ENCODE data around the gene TMC4. TPM values are rescaled to one million over a fixed set of nuclear protein-coding genes. Genes with fewer than 3 reads are reported as not detected.
A peak's percentile ranks its signal among the peaks of the same experiment; 100 is the strongest.

TMC4 gene
- total and polyA plus RNA-seq, 4 donors = 26.1 to 81.0 (median 33.9) TPM

DNA sequence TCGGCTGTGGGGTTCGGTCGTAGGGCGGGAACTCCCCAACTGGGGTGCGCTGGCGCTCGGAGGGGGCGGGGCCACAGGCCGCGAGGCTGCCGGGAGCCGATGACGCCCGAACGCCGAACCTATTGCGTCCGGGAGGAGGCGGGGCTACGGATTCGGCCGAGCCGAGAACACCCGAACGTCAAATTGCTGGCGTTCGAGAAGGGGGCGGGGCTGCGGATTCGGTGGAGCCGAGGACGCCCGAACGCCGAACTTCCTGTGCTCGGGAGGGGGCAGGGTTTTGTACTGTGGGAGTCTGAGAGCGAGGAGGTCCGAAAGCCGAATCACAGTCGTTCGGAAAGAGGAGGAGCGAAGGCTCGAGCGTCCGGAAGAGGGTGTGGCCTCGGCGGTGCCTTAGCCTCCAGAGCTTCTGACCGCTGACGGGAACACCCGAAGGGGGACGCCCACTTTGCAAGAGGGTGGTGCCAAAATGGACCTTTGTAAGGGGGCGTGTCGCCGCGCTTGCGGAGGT lies 17.6 kb upstream of the TMC4 start:
- DNase-seq (peak; percentile 100), ATAC-seq (ENCODE audit: insufficient read depth, low FRiP score) (peak; percentile 67)
- H3K27me3 ChIP-seq (ENCODE audit: control insufficient read depth in 3 of 3, insufficient read depth in 3 of 3, low read length in 2 of 3) = no peaks in the 10 kb centered on the region
- WGBS, 2 donors = 0% methylated on average over 56 of the region's 56 CpGs
- H3K4me3 ChIP-seq = peak overlapping the region; percentile 57
- peaks cover 0 to 15% (median 14%) of the 10 kb centered on the region in 4 donors for H3K36me3 ChIP-seq (ENCODE audit: control insufficient read depth in 4 of 4, insufficient read depth in 4 of 4, low read length in 4 of 4)
- H3K9ac ChIP-seq (ENCODE audit: insufficient read depth in 1 of 2, low read length in 2 of 2) = peak overlapping the region; percentile 84 to 98
- TF ChIP-seq, protein P1, sequence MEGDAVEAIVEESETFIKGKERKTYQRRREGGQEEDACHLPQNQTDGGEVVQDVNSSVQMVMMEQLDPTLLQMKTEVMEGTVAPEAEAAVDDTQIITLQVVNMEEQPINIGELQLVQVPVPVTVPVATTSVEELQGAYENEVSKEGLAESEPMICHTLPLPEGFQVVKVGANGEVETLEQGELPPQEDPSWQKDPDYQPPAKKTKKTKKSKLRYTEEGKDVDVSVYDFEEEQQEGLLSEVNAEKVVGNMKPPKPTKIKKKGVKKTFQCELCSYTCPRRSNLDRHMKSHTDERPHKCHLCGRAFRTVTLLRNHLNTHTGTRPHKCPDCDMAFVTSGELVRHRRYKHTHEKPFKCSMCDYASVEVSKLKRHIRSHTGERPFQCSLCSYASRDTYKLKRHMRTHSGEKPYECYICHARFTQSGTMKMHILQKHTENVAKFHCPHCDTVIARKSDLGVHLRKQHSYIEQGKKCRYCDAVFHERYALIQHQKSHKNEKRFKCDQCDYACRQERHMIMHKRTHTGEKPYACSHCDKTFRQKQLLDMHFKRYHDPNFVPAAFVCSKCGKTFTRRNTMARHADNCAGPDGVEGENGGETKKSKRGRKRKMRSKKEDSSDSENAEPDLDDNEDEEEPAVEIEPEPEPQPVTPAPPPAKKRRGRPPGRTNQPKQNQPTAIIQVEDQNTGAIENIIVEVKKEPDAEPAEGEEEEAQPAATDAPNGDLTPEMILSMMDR (IDR thresholded peaks at IDR 0.05; ENCODE audit: control extremely low read depth, extremely low read depth) = no peak
- peaks cover 0 to 21% (median 8%) of the 10 kb centered on the region in 5 donors for H3K4me1 ChIP-seq (ENCODE audit: control insufficient read depth in 5 of 5, insufficient read depth in 5 of 5, low read length in 5 of 5)
- peak overlapping the region; percentile 98 to 99 for H3K27ac ChIP-seq (ENCODE audit: low read depth in 1 of 2, low read length in 1 of 2)
- H3K9me3 ChIP-seq (ENCODE audit: control insufficient read depth in 4 of 4, insufficient read depth in 3 of 4, low read length in 3 of 4) = no peaks in the 10 kb centered on the region

DNA sequence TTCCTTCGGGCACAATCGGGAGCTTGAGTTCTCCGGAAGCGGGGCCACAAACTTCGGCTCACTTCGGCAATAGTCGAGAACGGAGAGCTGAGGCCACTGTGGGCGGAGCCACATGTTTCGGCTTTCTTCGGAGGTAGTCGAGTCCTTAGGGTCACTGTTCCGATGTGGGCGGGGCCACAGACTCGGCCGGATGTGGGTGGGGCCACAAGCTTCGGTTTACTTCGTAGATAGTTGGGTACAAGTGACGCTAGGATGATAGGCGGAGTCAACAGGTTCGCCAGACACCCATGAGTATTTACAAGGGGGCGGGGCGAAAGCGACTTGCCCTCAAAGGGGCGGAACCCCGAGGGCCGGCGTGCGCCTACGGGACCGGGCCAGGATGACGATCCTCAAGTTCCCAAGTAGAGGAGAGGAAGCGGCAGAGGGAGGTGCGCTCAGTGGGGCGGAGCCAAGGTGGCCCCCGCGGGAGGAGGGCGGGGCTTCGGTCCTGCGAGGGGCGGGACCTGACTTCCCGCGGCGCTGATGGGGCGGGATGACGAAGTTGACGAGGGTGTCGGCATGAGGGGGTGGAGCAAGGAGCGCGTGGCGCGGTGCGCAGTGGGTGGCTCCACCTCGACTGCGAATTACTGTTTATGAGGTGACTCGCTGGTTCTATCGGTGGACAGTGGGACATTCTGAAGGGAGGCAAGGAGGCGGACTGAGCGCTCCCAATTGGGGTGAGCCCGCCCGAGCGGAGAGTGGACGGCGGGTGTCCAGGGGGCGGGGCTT lies 17.0 kb upstream of the TMC4 start:
- H3K4me1 ChIP-seq (ENCODE audit: control insufficient read depth in 5 of 5, insufficient read depth in 5 of 5, low read length in 5 of 5) = peaks cover 0 to 21% (median 8%) of the 10 kb centered on the region in 5 donors
- H3K36me3 ChIP-seq (ENCODE audit: control insufficient read depth in 4 of 4, insufficient read depth in 4 of 4, low read length in 4 of 4) = peaks cover 0 to 15% (median 14%) of the 10 kb centered on the region in 4 donors
- H3K27me3 ChIP-seq (ENCODE audit: control insufficient read depth in 3 of 3, insufficient read depth in 3 of 3, low read length in 2 of 3) = no peaks in the 10 kb centered on the region
- peak overlapping the region; percentile 36 for H3K4me3 ChIP-seq
- no peaks in the 10 kb centered on the region for H3K9me3 ChIP-seq (ENCODE audit: control insufficient read depth in 4 of 4, insufficient read depth in 3 of 4, low read length in 3 of 4)
- 0% methylated on average over 61 to 65 of the region's 65 CpGs for WGBS, 2 donors
- peak overlapping the region; percentile 84 to 98 for H3K9ac ChIP-seq (ENCODE audit: insufficient read depth in 1 of 2, low read length in 2 of 2)
- peak; percentile 100 for DNase-seq
- ATAC-seq (ENCODE audit: insufficient read depth, low FRiP score) = peak; percentile 79
- TF ChIP-seq, protein P1 (IDR thresholded peaks at IDR 0.05; ENCODE audit: control extremely low read depth, extremely low read depth) = no peak
- peak overlapping the region; percentile 98 to 99 for H3K27ac ChIP-seq (ENCODE audit: low read depth in 1 of 2, low read length in 1 of 2)

DNA sequence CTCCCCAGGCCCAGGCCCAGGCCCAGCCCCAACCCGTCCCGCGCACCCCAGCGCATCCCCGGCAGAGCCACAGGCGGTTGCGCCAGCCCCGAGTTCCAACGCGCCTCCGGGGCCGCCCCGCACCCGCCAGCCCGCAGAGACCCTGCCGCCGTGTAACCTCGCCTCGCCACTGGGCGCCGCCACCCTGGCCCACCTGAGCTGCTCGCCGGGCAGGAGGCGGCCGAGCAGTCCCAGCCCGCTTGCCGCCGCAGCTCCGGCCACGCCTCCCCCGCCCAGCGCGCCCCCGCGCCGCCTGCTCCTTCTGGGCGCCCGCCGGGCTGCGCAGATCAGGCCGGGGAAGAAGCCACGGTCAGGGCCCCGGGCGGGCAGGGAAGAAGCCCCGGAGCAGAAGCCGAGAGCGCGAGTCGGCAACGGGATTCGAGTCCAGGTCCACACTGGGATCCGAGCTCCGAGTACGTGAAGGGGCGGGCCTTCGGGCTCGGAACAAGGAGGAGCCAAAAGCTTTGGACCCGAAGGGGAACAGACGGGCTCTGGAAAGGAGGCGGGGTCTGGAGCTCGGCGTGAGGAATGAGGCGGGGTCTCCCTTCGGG lies 16.3 kb upstream of the TMC4 start, which contains the start of gene MBOAT7:
MBOAT7 (minus strand) TSS at position 436 of the 590 bp plus-strand sequence. CDS start 1,072 bp downstream, outside the sequence.
- TF ChIP-seq, protein P1 (IDR thresholded peaks at IDR 0.05; ENCODE audit: control extremely low read depth, extremely low read depth) = no peak
- Histone ChIP-seq H3K4me1 (ENCODE audit: control insufficient read depth in 5 of 5, insufficient read depth in 5 of 5, low read length in 5 of 5) (peaks cover 0 to 21% (median 8%) of the 10 kb centered on the region in 5 donors), H3K9me3 (ENCODE audit: control insufficient read depth in 4 of 4, insufficient read depth in 3 of 4, low read length in 3 of 4) (no peaks in the 10 kb centered on the region), H3K27ac (ENCODE audit: low read depth in 1 of 2, low read length in 1 of 2) (peak within 1 kb of the TSS; percentile 98 to 99), H3K9ac (ENCODE audit: insufficient read depth in 1 of 2, low read length in 2 of 2) (peak within 1 kb of the TSS; percentile 84 to 98), H3K27me3 (ENCODE audit: control insufficient read depth in 3 of 3, insufficient read depth in 3 of 3, low read length in 2 of 3) (no peaks in the 10 kb centered on the region), H3K36me3 (ENCODE audit: control insufficient read depth in 4 of 4, insufficient read depth in 4 of 4, low read length in 4 of 4) (peaks cover 0 to 15% (median 13%) of the 10 kb centered on the region in 4 donors), H3K4me3 (peak within 1 kb of the TSS; percentile 72)
- ATAC-seq (ENCODE audit: insufficient read depth, low FRiP score) (peak; percentile 1), DNase-seq (no peak)
- WGBS, 2 donors = 1% methylated on average over 48 to 64 of the region's 64 CpGs
